Activated B cell treated with CpG ODN at 0.5 μM for 24 hours (primary cell): Measurements from ENCODE around the gene EHBP1. TPM values are rescaled to one million over a fixed set of nuclear protein-coding genes. Genes with fewer than 3 reads are reported as not detected.

Experiments
- ATAC-seq: fragments of 200-7000 bp; cut with Tn5 transposase; one replicate; pipeline ENCODE4 v1.10.0; 2021; ENCODE audit warnings: low read depth, mild to moderate bottlenecking, moderate library complexity
- CTCF ChIA-PET: fragments of 350-600 bp; sonication (Branson Sonifier 250); formaldehyde crosslinking; loops from one replicate; lab custom pipeline; 2021; ENCODE audit warnings: antibody characterized with exemption; lab: Charles Lee
- POLR2A ChIA-PET: fragments of 350-600 bp; sonication (Branson Sonifier 250); formaldehyde crosslinking; loops from one replicate; lab custom pipeline; 2021; ENCODE audit warnings: antibody characterized with exemption; lab: Charles Lee
- DNase-seq: peaks from one replicate; pipeline ENCODE4 v3.0.0; 2022
- H3K27ac Mint-ChIP-seq: one replicate; pipeline ENCODE4 v1.8.0; 2020; ENCODE audit warnings: mixed read lengths
- H3K27me3 Mint-ChIP-seq: one replicate; pipeline ENCODE4 v1.8.0; 2021; ENCODE audit warnings: mixed read lengths
- H3K36me3 Mint-ChIP-seq: one replicate; pipeline ENCODE4 v1.8.0; 2021; ENCODE audit warnings: low read depth, mixed read lengths
- H3K4me1 Mint-ChIP-seq: one replicate; pipeline ENCODE4 v1.8.0; 2021; ENCODE audit warnings: mixed read lengths
- H3K4me3 Mint-ChIP-seq: one replicate; pipeline ENCODE4 v1.8.0; 2020; ENCODE audit warnings: mild to moderate bottlenecking, mixed read lengths
- H3K9me3 Mint-ChIP-seq: one replicate; pipeline ENCODE4 v1.8.0; 2020; ENCODE audit warnings: mixed read lengths
- CTCF ChIP-seq: fragments of 200-600 bp; IDR thresholded peaks from one replicate; pipeline ENCODE4 v1.8.0; 2022; ENCODE audit warnings: antibody characterized with exemption, mild to moderate bottlenecking
- intact Hi-C: fragments of 100-400 bp; cut with micrococcal nuclease; formaldehyde crosslinking; loops from one replicate; pipeline ENCODE4 v1.15.1; 2024
- total RNA-seq: library from RNA; stranded (reverse); gene quantifications from 2 replicates; pipeline ENCODE4 v1.2.3, GENCODE V29; 2022

Gene EHBP1
- total RNA-seq, 1 donor from 2014 or later, result 24.0 TPM

- DNase-seq, result no peak
- peaks cover 19% of the 10 kb centered on the region for H3K36me3 Mint-ChIP-seq
- H3K4me1 Mint-ChIP-seq, result no peaks in the 10 kb centered on the region
- POLR2A ChIA-PET, result no interaction called here
- TF ChIP-seq CTCF, result no peak
- H3K9me3 Mint-ChIP-seq, result no peaks in the 10 kb centered on the region
- intact Hi-C loops, result no loop called here
- no peak overlapping the region for H3K27ac Mint-ChIP-seq
- H3K4me3 Mint-ChIP-seq, result no peak overlapping the region
- no peaks in the 10 kb centered on the region for H3K27me3 Mint-ChIP-seq
- no peak for ATAC-seq
- CTCF ChIA-PET, result no interaction called here
Measured at GRCh38 chr2:62822549-62822948, 117.0 kb downstream of the EHBP1 start.

GRCh38 chr2:62824388-62824787 lies 118.9 kb downstream of the EHBP1 start:
- Mint-ChIP-seq H3K36me3 (peaks cover 31% of the 10 kb centered on the region), H3K27ac (no peak overlapping the region), H3K4me1 (no peaks in the 10 kb centered on the region), H3K4me3 (no peak overlapping the region), H3K9me3 (peaks cover 2% of the 10 kb centered on the region), H3K27me3 (no peaks in the 10 kb centered on the region)
- ChIA-PET CTCF (no interaction called here), POLR2A (no interaction called here)
- ATAC-seq (no peak), DNase-seq (no peak)
- intact Hi-C loops, result no loop called here
- no peak for TF ChIP-seq CTCF

GRCh38 chr2:62826141-62826540 lies 120.6 kb downstream of the EHBP1 start:
- POLR2A ChIA-PET, result no interaction called here
- H3K4me1 Mint-ChIP-seq, result no peaks in the 10 kb centered on the region
- peaks cover 2% of the 10 kb centered on the region for H3K9me3 Mint-ChIP-seq
- no peak overlapping the region for H3K27ac Mint-ChIP-seq
- H3K27me3 Mint-ChIP-seq, result no peaks in the 10 kb centered on the region
- ATAC-seq, result no peak
- TF ChIP-seq CTCF, result no peak
- DNase-seq, result no peak
- CTCF ChIA-PET, result no interaction called here
- no peak overlapping the region for H3K4me3 Mint-ChIP-seq
- peaks cover 39% of the 10 kb centered on the region for H3K36me3 Mint-ChIP-seq
- intact Hi-C loops, result no loop called here

GRCh38 chr2:62826953-62827675 lies 121.6 kb downstream of the EHBP1 start:
- ChIA-PET CTCF (no interaction called here), POLR2A (no interaction called here)
- Mint-ChIP-seq H3K4me3 (no peak overlapping the region), H3K9me3 (peaks cover 2% of the 10 kb centered on the region), H3K4me1 (peaks cover 2% of the 10 kb centered on the region), H3K27me3 (no peaks in the 10 kb centered on the region), H3K27ac (no peak overlapping the region), H3K36me3 (peaks cover 44% of the 10 kb centered on the region)
- TF ChIP-seq CTCF, result no peak
- no peak for ATAC-seq
- intact Hi-C loops, result no loop called here
- no peak for DNase-seq

- Mint-ChIP-seq H3K27me3 (no peaks in the 10 kb centered on the region), H3K36me3 (peaks cover 53% of the 10 kb centered on the region), H3K27ac (no peak overlapping the region), H3K9me3 (peaks cover 8% of the 10 kb centered on the region), H3K4me1 (peaks cover 2% of the 10 kb centered on the region), H3K4me3 (no peak overlapping the region)
- intact Hi-C loops, result no loop called here
- ChIA-PET POLR2A (no interaction called here), CTCF (no interaction called here)
- DNase-seq (no peak), ATAC-seq (no peak)
- TF ChIP-seq CTCF, result no peak
Measured at GRCh38 chr2:62831729-62832128, 126.2 kb downstream of the EHBP1 start.
